DMS 273 (cell line): Measurements from ENCODE around the gene DNAJB4.

Experiments
- DNase-seq: peaks from one replicate; lab custom pipeline; 2025; ENCODE audit not compliant: unreplicated experiment; lab: John Stamatoyannopoulos, UW

Gene DNAJB4

GRCh38 chr1:78036450-78036849 is 31.7 kb downstream of the DNAJB4 start:
- no peak for DNase-seq

GRCh38 chr1:78038071-78038470 is 33.3 kb downstream of the DNAJB4 start:
- DNase-seq, result no peak

GRCh38 chr1:78038491-78038939 is 33.8 kb downstream of the DNAJB4 start:
- peak; percentile 6 for DNase-seq

GRCh38 chr1:78040484-78041089 is 35.8 kb downstream of the DNAJB4 start:
- DNase-seq, result no peak

- peak; percentile 48 for DNase-seq
Measured at GRCh38 chr1:78043436-78043835, 38.7 kb downstream of the DNAJB4 start.

GRCh38 chr1:78044796-78045562 is 40.2 kb downstream of the DNAJB4 start:
- DNase-seq, result peak; percentile 5

GRCh38 chr1:78045563-78045925 is 40.8 kb downstream of the DNAJB4 start:
- no peak for DNase-seq

GRCh38 chr1:78045926-78046778 is 41.4 kb downstream of the DNAJB4 start, which contains the start of gene GIPC2:
Gene GIPC2 (plus strand): TSS chr1:78045966. CDS start chr1:78046095, 129 bp downstream.
- DNase-seq, result peak; percentile 24

GRCh38 chr1:78047106-78047505 is 42.4 kb downstream of the DNAJB4 start:
- DNase-seq, result peak; percentile 88

- peak; percentile 85 for DNase-seq
Measured at GRCh38 chr1:78047631-78048030, 42.9 kb downstream of the DNAJB4 start.

GRCh38 chr1:78048446-78048845 is 43.7 kb downstream of the DNAJB4 start:
- no peak for DNase-seq

- peak; percentile 32 for DNase-seq
Measured at GRCh38 chr1:78049396-78049795, 44.7 kb downstream of the DNAJB4 start.

GRCh38 chr1:78051005-78051404 is 46.3 kb downstream of the DNAJB4 start:
- DNase-seq, result no peak

- peak; percentile 50 for DNase-seq
Measured at GRCh38 chr1:78052685-78053405, 48.1 kb downstream of the DNAJB4 start.

GRCh38 chr1:78053498-78053897 is 48.8 kb downstream of the DNAJB4 start:
- DNase-seq, result no peak

GRCh38 chr1:78054559-78054958 is 49.8 kb downstream of the DNAJB4 start:
- no peak for DNase-seq

GRCh38 chr1:78054972-78055371 is 50.2 kb downstream of the DNAJB4 start:
- no peak for DNase-seq

GRCh38 chr1:78055565-78056132 is 50.9 kb downstream of the DNAJB4 start:
- no peak for DNase-seq

GRCh38 chr1:78058670-78059069 is 53.9 kb downstream of the DNAJB4 start:
- DNase-seq, result no peak

GRCh38 chr1:78060857-78061563 is 56.3 kb downstream of the DNAJB4 start:
- peak; percentile 14 for DNase-seq
